Measurements from ENCODE around the gene C1QB. TPM values are rescaled to one million over a fixed set of nuclear protein-coding genes. Genes with fewer than 3 reads are reported as not detected.
A peak's percentile ranks its signal among the peaks of the same experiment; 100 is the strongest.

C1QB gene
- total and polyA plus RNA-seq, 9 of the 15 experiments (the other 6 are each of a cell fraction or from before 2014, with no cell fraction given) = 0.55 TPM; not detected in 8

DNA sequence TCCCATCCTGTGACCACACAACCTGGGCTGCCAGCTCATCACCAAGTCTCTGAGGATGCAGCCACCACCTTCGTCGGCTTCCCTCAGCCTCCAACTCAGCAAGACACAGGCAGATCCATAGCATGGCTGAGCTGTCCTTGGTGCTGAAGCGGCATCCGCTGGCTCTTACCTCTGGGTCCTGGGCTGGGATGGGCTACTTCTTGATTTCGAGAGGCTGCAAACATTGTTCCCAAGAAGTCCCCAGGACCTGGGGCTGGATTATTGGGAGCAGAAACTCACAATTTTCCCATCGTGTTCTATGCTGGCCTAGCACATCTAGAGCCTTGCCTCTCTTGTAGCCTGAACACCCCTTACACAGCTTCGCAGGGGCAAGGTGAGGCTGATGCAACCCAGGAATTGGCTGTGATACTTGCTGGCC lies 41.5 kb upstream of the C1QB start (continued):
- TF ChIP-seq, protein P1, sequence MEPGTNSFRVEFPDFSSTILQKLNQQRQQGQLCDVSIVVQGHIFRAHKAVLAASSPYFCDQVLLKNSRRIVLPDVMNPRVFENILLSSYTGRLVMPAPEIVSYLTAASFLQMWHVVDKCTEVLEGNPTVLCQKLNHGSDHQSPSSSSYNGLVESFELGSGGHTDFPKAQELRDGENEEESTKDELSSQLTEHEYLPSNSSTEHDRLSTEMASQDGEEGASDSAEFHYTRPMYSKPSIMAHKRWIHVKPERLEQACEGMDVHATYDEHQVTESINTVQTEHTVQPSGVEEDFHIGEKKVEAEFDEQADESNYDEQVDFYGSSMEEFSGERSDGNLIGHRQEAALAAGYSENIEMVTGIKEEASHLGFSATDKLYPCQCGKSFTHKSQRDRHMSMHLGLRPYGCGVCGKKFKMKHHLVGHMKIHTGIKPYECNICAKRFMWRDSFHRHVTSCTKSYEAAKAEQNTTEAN (CRISPR knock-in tag; IDR thresholded peaks at IDR 0.05) = no peak
- TF ChIP-seq ZNF589 (CRISPR knock-in tag; IDR thresholded peaks at IDR 0.05; ENCODE audit: low read depth) (0 out of 2 replicates have a peak, but pooled peaks have one; percentile 64), MECOM (CRISPR knock-in tag; IDR thresholded peaks at IDR 0.05) (peak; percentile 78; the same call in 1 of the 2 replicates), ZNF263 (CRISPR knock-in tag; IDR thresholded peaks at IDR 0.05; ENCODE audit: borderline replicate concordance) (peak; percentile 67; the same call in 1 of the 2 replicates), FOXP4 (CRISPR knock-in tag; IDR thresholded peaks at IDR 0.05; ENCODE audit: borderline replicate concordance) (peak; percentile 72; the same call in 1 of the 2 replicates), CLOCK (CRISPR knock-in tag; IDR thresholded peaks at IDR 0.05; ENCODE audit: borderline replicate concordance) (no peak), ERF (CRISPR knock-in tag; IDR thresholded peaks at IDR 0.05) (no peak), PTBP1 (IDR thresholded peaks at IDR 0.05; ENCODE audit: low read depth, low read length) (no peak), FOS (IDR thresholded peaks at IDR 0.05; ENCODE audit: extremely low read depth, insufficient read length) (no peak), ILK (tag; IDR thresholded peaks at IDR 0.05; ENCODE audit: borderline replicate concordance, low read depth) (no peak), RBM25 (IDR thresholded peaks at IDR 0.05; ENCODE audit: low read depth, low read length, severe bottlenecking) (no peak), MIER1 (IDR thresholded peaks at IDR 0.05; ENCODE audit: low read depth) (peak; percentile 99), PRPF4 (IDR thresholded peaks at IDR 0.05; ENCODE audit: insufficient read depth, low read depth, low read length, poor library complexity, severe bottlenecking) (no peak), ZBTB8A (IDR thresholded peaks at IDR 0.05; ENCODE audit: partially characterized antibody) (no peak), GABPB2 (CRISPR knock-in tag; conservative IDR thresholded peaks at IDR 0.05) (no peak), RBM34 (IDR thresholded peaks at IDR 0.05; ENCODE audit: borderline replicate concordance, insufficient read depth, low read length) (no peak), MTA3 (IDR thresholded peaks at IDR 0.05; ENCODE audit: borderline replicate concordance) (no peak), ZNF395 (CRISPR knock-in tag; IDR thresholded peaks at IDR 0.05) (peak; percentile 78; the same call in 1 of the 2 replicates), LCOR (CRISPR knock-in tag; IDR thresholded peaks at IDR 0.05) (peak; percentile 66; the same call in 1 of the 2 replicates), TGIF2 (CRISPR knock-in tag; IDR thresholded peaks at IDR 0.05) (peak; percentile 48; the same call in 1 of the 2 replicates), RFX5 (IDR thresholded peaks at IDR 0.05; ENCODE audit: low read depth, low read length) (no peak)

Measured in K562 (cell line).